ENCODE results near the gene STARD8.

STARD8 gene

DNA sequence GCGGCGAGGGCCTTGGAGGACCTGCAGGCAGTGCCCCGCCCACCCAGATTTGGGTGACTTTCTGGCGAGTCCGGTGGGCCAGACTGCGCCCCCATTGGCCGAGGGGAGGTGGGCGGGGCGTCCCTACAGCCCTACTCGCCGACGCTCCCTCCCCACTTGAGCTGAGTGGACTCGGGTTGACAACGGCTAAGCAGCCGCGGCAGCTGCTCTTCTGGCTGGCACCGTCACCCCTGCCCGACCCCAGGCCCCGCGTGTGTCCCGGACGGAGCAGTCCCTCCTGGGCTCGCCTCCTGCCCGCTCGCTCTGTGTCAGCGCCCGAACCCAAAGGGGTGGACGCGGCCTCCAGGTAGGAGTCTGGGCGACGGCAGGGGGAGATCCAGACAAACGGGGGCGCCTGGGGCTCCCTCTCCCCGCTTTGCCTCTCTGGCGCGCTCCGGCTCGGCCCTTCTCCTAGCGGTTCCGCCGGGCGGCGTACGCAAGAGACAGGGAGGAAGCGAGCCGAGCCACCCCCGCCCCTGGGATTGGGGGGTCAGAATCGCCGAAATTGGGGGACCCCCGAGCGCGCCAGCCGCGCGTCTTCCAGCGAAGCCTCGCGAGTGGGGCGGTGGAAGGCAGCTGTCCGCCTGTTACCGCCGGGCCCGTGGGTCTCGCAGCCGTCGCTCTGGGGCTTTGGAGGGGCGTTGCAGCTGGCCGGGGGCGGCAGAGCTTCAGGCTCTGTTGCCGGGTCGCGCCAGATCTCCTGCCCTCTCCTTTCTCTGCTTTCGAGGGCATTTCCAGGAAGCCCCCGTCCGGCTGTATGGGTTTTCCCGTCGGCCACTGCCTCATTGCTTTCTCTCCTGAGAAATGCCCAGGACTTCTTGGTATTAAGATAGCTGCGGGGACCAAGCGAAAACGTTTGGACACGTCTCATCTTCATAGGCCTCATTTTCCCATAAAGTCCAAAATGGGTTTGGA, 46.3 kb downstream of the STARD8 start:
- DNase-seq = no peak

DNA sequence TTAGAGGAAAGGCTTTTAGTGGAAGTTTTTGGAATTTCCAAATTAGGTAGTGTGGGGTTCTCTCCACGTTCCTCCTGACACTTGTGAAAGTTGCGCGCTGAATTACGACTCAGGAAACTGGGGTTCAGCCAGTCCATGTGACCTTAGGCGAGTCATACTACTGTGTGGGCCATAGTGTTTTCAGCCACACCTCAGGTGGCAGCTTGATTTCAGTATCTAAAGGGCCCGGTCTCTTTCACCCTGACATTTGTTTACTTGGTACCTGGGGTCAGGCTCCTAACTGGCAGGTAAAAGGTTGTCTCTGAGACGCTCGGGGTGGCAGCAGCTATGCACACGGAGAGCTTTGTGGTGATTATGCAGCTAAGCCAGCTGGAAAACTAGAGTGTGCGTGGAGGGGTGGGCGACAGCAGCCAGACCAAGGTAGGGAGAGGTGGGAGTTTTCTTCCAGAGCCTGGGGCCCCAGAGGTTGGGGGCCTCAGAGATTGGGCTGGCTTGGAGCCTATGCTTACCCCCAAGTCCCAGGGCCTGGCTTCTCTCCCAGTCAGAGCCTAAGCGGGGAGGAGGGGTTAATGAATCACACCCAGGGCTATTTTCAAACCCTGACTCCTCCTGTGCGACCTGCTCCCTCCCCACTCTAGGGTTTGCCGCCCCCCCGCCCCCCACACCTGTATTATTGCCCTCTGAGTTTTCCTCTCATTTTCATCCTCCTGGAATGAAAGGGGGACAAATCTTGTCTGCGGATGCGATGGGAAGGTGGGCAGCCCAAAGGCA, 47.2 kb downstream of the STARD8 start:
- DNase-seq = no peak

GRCh38 chrX:68695206-68695845, 47.9 kb downstream of the STARD8 start:
- no peak for DNase-seq

- DNase-seq = no peak
Measured at GRCh38 chrX:68696267-68696990, 49.0 kb downstream of the STARD8 start.

- DNase-seq = no peak
Measured at GRCh38 chrX:68697036-68697435, 49.6 kb downstream of the STARD8 start.

- DNase-seq = no peak
Measured at GRCh38 chrX:68697465-68698125, 50.1 kb downstream of the STARD8 start.

DNA sequence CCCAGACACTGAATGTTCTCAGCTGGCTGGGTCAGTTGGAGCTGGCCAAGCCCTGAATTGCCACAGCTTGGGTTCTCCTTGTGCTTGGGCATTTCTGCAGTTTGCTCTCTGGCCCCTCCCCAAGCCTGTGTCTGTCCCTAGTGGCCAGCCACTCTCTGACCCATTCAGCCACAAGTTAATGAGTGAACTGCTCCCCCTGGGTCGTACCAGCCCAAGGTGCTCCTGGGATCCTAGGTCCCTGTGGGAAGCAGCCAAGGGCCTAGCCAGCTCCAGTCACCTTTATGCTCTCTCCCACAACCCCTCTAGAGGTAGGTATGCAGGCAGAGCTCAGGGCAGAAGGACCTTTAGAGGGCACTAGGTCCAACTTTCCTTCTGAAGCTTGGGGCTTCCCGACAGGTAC, 51.5 kb downstream of the STARD8 start:
- DNase-seq = no peak

DNA sequence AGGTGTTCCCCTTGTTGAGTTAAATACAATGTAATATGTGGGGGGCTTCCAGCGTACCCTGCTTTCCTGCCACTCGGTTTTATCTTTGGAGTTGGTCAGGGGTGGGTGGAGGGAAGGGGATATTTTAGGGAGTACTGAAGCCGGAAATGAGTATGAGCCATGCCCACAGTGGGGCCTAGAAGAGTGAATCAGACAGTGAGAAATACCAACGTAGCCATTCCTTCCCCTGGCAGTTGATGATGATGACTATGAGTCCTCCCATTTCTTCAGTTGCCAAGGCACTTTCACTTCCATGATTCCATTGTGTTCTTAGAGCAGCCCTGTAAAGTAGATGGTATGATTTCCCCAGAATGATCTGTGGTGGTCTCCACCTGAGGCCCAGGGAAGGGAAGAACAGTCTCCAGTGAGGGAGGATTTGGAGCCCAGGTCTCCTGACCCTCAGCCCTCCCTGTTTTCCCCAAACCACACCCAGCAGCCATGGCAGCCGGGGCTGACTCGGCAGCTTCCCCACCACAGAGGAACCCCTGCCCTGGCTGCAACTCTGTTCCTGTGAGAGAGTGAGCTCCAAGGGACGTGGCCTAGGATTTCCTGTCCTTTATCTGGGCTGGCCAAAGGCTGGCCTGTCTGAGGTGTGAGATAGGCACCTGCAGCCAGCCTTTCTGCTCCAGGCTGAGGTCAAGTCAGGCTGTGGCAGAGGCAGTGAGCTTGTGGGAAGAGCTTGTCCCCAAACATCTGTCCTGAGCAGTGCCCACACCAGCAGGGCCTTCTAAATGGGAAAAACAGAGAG, 52.7 kb downstream of the STARD8 start:
- DNase-seq = no peak

DNA sequence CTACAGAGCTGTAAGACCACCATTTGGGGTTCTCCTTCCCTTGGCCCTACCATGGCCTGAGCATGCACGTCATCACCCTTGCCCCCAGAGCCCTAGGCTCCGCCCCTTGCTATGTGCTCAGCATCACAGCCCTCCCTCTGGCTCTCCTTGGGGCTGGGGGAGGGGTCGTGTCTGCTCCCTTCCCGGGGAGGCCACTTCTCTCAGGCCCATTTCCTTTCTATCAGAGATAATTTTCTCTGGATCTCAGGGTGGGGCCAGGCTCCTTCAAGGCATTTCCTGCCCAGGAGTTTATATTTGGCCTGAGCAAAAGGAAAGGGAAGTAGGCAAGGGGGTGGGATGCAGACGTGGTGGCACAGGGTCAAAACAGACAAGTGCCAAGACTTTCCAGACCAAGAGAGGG, 55.9 kb downstream of the STARD8 start:
- DNase-seq = no peak

- no peak for DNase-seq
Measured at GRCh38 chrX:68703846-68704245, 56.4 kb downstream of the STARD8 start.

- DNase-seq = no peak
Measured at GRCh38 chrX:68705986-68706385, 58.5 kb downstream of the STARD8 start.

DNA sequence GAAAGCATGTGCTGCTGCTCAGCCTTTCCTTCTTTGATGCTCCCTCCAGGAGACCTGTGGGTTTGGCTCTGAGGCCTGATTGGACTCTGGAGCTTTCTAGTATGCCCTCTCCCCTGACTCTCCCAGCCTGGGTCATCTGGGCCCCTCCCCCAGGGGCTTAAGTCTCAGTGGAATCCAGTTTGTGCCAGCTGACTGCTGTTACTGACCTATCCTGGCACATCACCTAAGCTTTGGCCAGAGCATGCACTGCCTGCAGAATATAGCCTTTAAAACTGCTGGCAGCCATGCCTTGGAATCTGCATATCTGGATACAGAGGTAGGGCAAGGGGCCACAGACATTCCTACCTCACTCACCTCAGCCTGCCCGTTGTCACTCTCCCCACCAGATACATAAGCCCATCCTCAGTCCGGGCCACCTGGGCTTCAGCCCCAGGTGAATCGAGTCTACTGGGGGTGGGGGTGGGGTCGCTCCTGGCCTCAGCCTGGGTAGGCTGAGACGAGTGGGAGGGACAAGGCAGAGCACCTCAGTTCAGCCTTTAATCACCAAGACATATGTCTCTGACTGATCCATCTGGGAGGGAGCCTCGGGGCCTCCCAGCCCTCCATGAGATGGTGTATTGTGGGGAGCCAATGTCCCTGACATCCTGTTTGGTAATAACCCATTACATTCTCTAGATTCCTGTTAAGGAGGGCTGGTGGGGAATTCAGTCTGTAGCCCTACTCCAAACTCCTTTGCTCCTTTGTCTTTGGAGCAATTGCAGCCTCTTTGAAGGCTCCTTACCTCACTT, 61.2 kb downstream of the STARD8 start:
- DNase-seq = no peak

- no peak for DNase-seq
Measured at GRCh38 chrX:68710870-68711576, 63.6 kb downstream of the STARD8 start.

- no peak for DNase-seq
Measured at GRCh38 chrX:68711845-68712244, 64.4 kb downstream of the STARD8 start.

DNA sequence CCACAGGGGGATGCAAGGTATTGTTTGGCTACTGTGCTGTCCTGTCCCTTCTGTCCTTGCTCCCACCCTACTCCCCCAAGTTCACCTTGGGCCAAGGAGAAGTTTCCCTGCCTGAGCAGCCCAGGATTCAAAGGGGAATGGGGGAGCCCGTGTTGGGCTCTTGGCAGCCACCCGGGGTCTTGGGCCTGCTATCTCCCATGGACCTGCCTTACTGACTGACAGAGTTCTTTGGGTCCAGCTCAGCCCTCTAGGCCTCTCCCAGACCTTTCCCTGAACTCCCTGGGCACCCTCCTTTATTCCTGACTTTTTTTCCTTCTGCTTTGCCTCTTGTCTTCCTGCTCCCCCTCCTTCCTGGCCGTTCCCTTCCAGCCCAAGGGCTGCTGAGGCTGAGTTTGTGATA, 67.4 kb downstream of the STARD8 start:
- no peak for DNase-seq

GRCh38 chrX:68717196-68717595, 69.7 kb downstream of the STARD8 start:
- no peak for DNase-seq

DNA sequence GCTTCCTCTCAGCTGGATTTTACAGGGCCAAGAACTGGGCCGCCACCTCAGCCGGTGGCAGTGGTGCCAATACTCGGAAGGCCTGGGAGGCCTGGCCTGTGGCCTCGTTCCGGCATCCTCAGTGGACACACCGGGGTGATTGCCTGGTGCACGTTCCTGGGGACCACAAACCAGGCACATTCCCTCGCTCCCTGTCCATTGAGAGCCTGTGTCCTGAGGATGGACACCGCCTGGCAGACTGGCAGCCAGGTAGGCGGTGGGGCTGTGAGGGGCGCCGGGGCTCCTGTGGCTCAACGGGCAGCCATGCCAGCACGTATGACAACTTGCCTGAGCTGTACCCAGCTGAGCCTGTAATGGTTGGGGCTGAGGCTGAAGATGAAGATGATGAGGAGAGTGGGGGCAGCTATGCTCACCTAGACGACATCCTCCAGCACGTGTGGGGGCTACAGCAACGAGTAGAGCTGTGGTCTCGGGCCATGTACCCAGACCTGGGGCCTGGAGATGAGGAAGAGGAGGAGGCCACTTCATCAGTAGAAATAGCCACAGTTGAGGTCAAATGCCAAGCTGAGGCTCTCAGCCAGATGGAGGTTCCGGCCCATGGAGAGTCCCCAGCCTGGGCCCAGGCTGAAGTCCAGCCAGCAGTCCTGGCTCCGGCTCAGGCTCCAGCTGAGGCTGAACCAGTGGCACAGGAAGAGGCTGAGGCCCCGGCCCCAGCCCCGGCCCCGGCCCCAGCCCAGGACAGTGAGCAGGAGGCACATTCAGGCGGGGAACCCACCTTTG, 70.4 kb downstream of the STARD8 start:
- no peak for DNase-seq

GRCh38 chrX:68718443-68718820, 71.0 kb downstream of the STARD8 start:
- DNase-seq = no peak

Data from stimulated activated naive CD4-positive, alpha-beta T cell treated with Interleukin-2 at 50 U/mL for 16 hours (primary cell).